Activated T-cell treated with anti-CD3 and anti-CD28 coated beads, Interleukin-2, amount 50 U/mL, for 48 hours (primary cell): ENCODE measurements around the gene CFAP90.

Source experiments
- DNase-seq, 2 experiments: peaks; one replicate each; pipeline ENCODE4 v3.0.0-alpha.2; 2020

The CFAP90 gene

GRCh38 chr5:7867260-7867659, 16.3 kb upstream of the CFAP90 start:
- DNase-seq, result no peak

- DNase-seq, result no peak
Measured at GRCh38 chr5:7866196-7866595, 15.3 kb upstream of the CFAP90 start.

GRCh38 chr5:7857926-7858632, 7.1 kb upstream of the CFAP90 start:
- DNase-seq, result no peak

- no peak for DNase-seq
Measured at GRCh38 chr5:7857361-7857760, 6.4 kb upstream of the CFAP90 start.

GRCh38 chr5:7856855-7857254, 5.9 kb upstream of the CFAP90 start:
- DNase-seq, result no peak

GRCh38 chr5:7855611-7856010, 4.7 kb upstream of the CFAP90 start:
- no peak for DNase-seq

GRCh38 chr5:7852988-7853387, 2.1 kb upstream of the CFAP90 start:
- no peak for DNase-seq

GRCh38 chr5:7852542-7852941, 1.6 kb upstream of the CFAP90 start:
- no peak for DNase-seq

- no peak for DNase-seq
Measured at GRCh38 chr5:7851617-7852289, 820 bp upstream of the CFAP90 start.

GRCh38 chr5:7851240-7851592, 283 bp upstream of the CFAP90 start:
- no peak for DNase-seq

- DNase-seq, result no peak
Measured at GRCh38 chr5:7849681-7850394, 1.1 kb downstream of the CFAP90 start.

GRCh38 chr5:7848296-7848695, 2.6 kb downstream of the CFAP90 start:
- DNase-seq, result no peak

- DNase-seq, result no peak
Measured at GRCh38 chr5:7846327-7846726, 4.6 kb downstream of the CFAP90 start.

- no peak for DNase-seq
Measured at GRCh38 chr5:7845557-7845956, 5.4 kb downstream of the CFAP90 start.

GRCh38 chr5:7844901-7845300, 6.0 kb downstream of the CFAP90 start:
- DNase-seq, result no peak

- DNase-seq, result no peak
Measured at GRCh38 chr5:7842531-7842930, 8.4 kb downstream of the CFAP90 start.

GRCh38 chr5:7837403-7837802, 13.5 kb downstream of the CFAP90 start:
- DNase-seq, result no peak

GRCh38 chr5:7834982-7835381, 16.0 kb downstream of the CFAP90 start:
- no peak for DNase-seq

GRCh38 chr5:7828269-7828668, 22.7 kb downstream of the CFAP90 start:
- DNase-seq, result no peak

- DNase-seq, result no peak
Measured at GRCh38 chr5:7827610-7828009, 23.3 kb downstream of the CFAP90 start.

GRCh38 chr5:7825630-7826029, 25.3 kb downstream of the CFAP90 start:
- no peak for DNase-seq

GRCh38 chr5:7824995-7825394, 25.9 kb downstream of the CFAP90 start:
- DNase-seq, result no peak

GRCh38 chr5:7823594-7823993, 27.3 kb downstream of the CFAP90 start:
- DNase-seq, result no peak

- DNase-seq, result no peak
Measured at GRCh38 chr5:7822449-7822848, 28.5 kb downstream of the CFAP90 start.
